Calu3 (cell line): ENCODE results near the gene CSMD2. TPM values are rescaled to one million over a fixed set of nuclear protein-coding genes. Genes with fewer than 3 reads are reported as not detected.

ENCODE experiments used
- BruUV-seq: library from RNA; stranded (reverse); fragments of 400-500 nt; replicated peaks from 2 replicates; lab custom pipeline; 2021; lab: Mats Ljungman, UMichigan
- CTCF ChIA-PET: fragments of 300-600 bp; sonication (Branson Sonifier 250); formaldehyde crosslinking; loops from one replicate; lab custom pipeline; 2022; ENCODE audit warnings: antibody characterized with exemption; lab: Charles Lee
- DNase-seq: peaks from one replicate; pipeline ENCODE4 v3.0.0; 2022
- H3K27ac Mint-ChIP-seq: one replicate; pipeline ENCODE4 v1.8.0; 2022; ENCODE audit warnings: mixed read lengths; ENCODE audit not compliant: unreplicated experiment
- H3K27me3 Mint-ChIP-seq: one replicate; pipeline ENCODE4 v1.8.0; 2022; ENCODE audit warnings: mixed read lengths; ENCODE audit not compliant: unreplicated experiment
- H3K36me3 Mint-ChIP-seq: one replicate; pipeline ENCODE4 v1.8.0; 2022; ENCODE audit warnings: mild to moderate bottlenecking, moderate library complexity, mixed read lengths; ENCODE audit not compliant: insufficient read depth, unreplicated experiment
- H3K4me1 Mint-ChIP-seq: one replicate; pipeline ENCODE4 v1.8.0; 2022; ENCODE audit warnings: mild to moderate bottlenecking, low read depth, mixed read lengths; ENCODE audit not compliant: unreplicated experiment
- H3K4me3 Mint-ChIP-seq: one replicate; pipeline ENCODE4 v1.8.0; 2022; ENCODE audit warnings: mild to moderate bottlenecking, low read depth, moderate library complexity, mixed read lengths; ENCODE audit not compliant: unreplicated experiment
- H3K9me3 Mint-ChIP-seq: one replicate; pipeline ENCODE4 v1.8.0; 2022; ENCODE audit warnings: low read depth, mixed read lengths; ENCODE audit not compliant: unreplicated experiment
- CTCF ChIP-seq: fragments of 200-600 bp; IDR thresholded peaks from one replicate; pipeline ENCODE4 v1.8.0; 2022; ENCODE audit warnings: antibody characterized with exemption; ENCODE audit not compliant: unreplicated experiment
- intact Hi-C: fragments of 100-400 bp; cut with micrococcal nuclease; formaldehyde crosslinking; loops from one replicate; pipeline ENCODE4 v1.10.0; 2022; ENCODE audit not compliant: unreplicated experiment
- total RNA-seq: library from RNA; stranded (reverse); gene quantifications from 2 replicates; pipeline ENCODE4 v1.2.3, GENCODE V29; 2022

The CSMD2 gene
- total RNA-seq, 1 experiment from 2014 or later: not detected

DNA sequence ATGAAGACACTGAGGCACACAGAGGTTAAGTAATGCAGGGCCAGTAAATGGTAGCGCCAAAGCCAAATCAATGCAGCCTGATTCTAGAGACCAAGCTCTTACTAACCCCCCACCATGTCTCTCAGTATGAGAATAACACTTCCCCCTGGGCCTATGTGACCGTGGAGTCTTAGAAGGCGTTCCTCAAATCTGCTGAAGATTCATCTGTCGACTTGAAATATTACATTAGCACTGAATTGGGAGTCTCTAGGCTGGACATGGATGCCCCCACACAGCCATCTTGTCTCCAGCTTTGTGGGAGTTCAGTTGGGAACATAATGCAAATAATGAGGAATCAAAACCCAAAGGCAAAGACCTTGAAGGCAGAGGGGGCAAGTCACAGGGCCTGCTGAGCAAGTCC is 419.1 kb downstream of the CSMD2 start:
- BruUV-seq: no TSS peak
- no peak for TF ChIP-seq CTCF
- no peak for DNase-seq
- Mint-ChIP-seq H3K4me1 (no peaks in the 10 kb centered on the region), H3K27me3 (peaks cover 16% of the 10 kb centered on the region), H3K27ac (no peak overlapping the region), H3K4me3 (no peak overlapping the region), H3K36me3 (no peaks in the 10 kb centered on the region), H3K9me3 (peaks cover 3% of the 10 kb centered on the region)
- intact Hi-C loops: no loop called here
- CTCF ChIA-PET: no interaction called here

DNA sequence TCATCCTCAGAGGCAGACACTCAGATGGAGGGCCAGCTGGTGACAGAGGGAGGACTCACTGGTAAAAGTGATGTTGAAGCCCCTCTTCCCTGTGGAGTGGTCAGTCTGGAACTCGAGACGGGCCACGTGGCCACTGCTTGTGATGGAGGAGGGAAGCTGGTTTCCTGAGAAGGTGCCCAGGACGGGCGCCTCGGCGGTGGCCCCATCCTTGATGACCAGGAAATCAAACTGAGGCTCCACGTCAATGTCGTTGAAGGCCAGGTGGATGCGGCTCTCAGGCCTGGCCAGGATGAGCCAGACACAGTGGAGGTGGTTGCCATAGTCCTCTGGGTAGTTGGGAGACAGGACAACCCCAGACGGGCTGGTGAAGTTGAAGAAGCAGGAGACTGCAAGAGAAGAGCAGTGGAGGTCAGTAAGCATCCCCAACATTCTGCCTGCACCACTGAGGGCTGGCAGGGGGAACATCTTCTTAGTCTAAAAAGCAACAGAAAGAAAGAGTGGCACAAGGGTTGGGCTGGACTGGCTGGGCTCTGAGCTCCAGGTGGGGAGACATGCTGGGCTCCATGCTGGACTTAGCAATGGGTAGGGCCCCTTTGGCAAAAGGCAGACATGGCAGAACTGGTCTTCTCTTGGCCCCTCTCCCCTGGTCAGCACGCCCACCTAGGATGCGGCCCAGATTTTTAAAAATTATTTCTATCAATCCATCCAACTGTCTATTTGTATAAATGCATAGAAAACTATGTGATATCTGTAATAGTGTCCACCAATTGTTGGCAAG is 421.6 kb downstream of the CSMD2 start:
- intact Hi-C loops: no loop called here
- CTCF ChIA-PET: no interaction called here
- no TSS peak for BruUV-seq
- Mint-ChIP-seq H3K36me3 (no peaks in the 10 kb centered on the region), H3K4me3 (no peak overlapping the region), H3K27me3 (peaks cover 16% of the 10 kb centered on the region), H3K4me1 (no peaks in the 10 kb centered on the region), H3K9me3 (peaks cover 3% of the 10 kb centered on the region), H3K27ac (no peak overlapping the region)
- no peak for TF ChIP-seq CTCF
- DNase-seq: no peak

GRCh38 chr1:33742663-33743062 is 422.4 kb downstream of the CSMD2 start:
- peaks cover 3% of the 10 kb centered on the region for H3K9me3 Mint-ChIP-seq
- H3K27me3 Mint-ChIP-seq: peaks cover 17% of the 10 kb centered on the region
- DNase-seq: no peak
- BruUV-seq: no TSS peak
- H3K27ac Mint-ChIP-seq: no peak overlapping the region
- no peaks in the 10 kb centered on the region for H3K4me1 Mint-ChIP-seq
- intact Hi-C loops: no loop called here
- H3K36me3 Mint-ChIP-seq: no peaks in the 10 kb centered on the region
- CTCF ChIA-PET: no interaction called here
- TF ChIP-seq CTCF: no peak
- no peak overlapping the region for H3K4me3 Mint-ChIP-seq

DNA sequence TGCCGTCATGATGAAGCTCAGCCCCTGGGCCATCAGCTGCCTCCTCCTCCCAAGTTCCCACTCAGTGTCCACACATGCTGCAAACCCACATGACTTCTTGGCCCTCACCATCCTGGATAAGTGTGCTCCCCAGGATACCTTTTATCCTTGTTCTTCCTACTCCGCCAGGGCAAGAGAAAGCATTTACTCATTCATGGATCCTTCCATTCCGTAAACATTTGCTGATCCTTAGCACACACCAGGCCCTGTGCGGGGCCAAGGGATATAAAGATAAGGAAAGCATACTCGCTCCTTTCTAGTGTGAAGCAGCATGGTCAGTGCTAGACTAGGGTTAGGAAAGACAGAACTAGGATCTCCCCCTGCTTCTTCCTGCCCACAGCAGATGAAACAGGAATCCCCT is 423.3 kb downstream of the CSMD2 start:
- Mint-ChIP-seq H3K27ac (no peak overlapping the region), H3K9me3 (peaks cover 3% of the 10 kb centered on the region), H3K36me3 (no peaks in the 10 kb centered on the region), H3K27me3 (peaks cover 26% of the 10 kb centered on the region), H3K4me1 (no peaks in the 10 kb centered on the region), H3K4me3 (no peak overlapping the region)
- CTCF ChIA-PET: no interaction called here
- TF ChIP-seq CTCF: no peak
- no peak for DNase-seq
- intact Hi-C loops: no loop called here
- BruUV-seq: no TSS peak
